ENCODE data around the gene NRSN2.

DNA sequence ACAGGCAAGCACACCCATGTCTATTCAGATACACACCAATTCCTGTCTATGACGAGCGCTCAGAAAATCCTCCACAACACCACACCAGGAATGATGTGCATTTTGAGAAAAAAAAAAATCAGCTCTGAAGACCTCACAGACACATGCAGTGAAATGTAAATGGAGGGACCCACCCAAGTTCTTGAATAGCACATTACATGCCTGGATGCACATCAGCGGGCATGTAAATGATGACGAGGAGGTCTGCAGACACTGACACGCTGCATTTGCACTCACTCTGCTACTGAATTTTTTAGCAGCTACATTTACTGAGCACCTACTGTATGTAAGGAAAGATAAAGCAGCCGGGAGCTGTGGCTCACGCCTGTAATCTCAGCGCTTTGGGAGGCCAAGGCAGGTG, 14.7 kb downstream of the NRSN2 start:
- no peak for TF ChIP-seq JUN (IDR thresholded peaks at IDR 0.05; ENCODE audit: borderline replicate concordance, insufficient read depth, insufficient read length, low read depth)
- TF ChIP-seq POLR2A (IDR thresholded peaks at IDR 0.05; ENCODE audit: low read depth, low read length): no peak
- TF ChIP-seq, protein P1, sequence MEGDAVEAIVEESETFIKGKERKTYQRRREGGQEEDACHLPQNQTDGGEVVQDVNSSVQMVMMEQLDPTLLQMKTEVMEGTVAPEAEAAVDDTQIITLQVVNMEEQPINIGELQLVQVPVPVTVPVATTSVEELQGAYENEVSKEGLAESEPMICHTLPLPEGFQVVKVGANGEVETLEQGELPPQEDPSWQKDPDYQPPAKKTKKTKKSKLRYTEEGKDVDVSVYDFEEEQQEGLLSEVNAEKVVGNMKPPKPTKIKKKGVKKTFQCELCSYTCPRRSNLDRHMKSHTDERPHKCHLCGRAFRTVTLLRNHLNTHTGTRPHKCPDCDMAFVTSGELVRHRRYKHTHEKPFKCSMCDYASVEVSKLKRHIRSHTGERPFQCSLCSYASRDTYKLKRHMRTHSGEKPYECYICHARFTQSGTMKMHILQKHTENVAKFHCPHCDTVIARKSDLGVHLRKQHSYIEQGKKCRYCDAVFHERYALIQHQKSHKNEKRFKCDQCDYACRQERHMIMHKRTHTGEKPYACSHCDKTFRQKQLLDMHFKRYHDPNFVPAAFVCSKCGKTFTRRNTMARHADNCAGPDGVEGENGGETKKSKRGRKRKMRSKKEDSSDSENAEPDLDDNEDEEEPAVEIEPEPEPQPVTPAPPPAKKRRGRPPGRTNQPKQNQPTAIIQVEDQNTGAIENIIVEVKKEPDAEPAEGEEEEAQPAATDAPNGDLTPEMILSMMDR (IDR thresholded peaks at IDR 0.05; ENCODE audit: extremely low read depth in 1 of 2, insufficient read depth in 1 of 2, low read depth in 1 of 2, low read length in 2 of 2): no peak
- no peak for TF ChIP-seq FOS (IDR thresholded peaks at IDR 0.05; ENCODE audit: borderline replicate concordance, insufficient read depth, low read length)
- no peak for TF ChIP-seq GATA2 (IDR thresholded peaks at IDR 0.05; ENCODE audit: insufficient read depth, insufficient read length, low read depth, low read length)
- no peak for TF ChIP-seq MYC (IDR thresholded peaks at IDR 0.05; ENCODE audit: low read depth, low read length)
- no peak for TF ChIP-seq EZH2 (IDR thresholded peaks at IDR 0.05; ENCODE audit: borderline replicate concordance, low read depth, low read length, severe bottlenecking)
- TF ChIP-seq POLR2AphosphoS5 (IDR thresholded peaks at IDR 0.05; ENCODE audit: insufficient read depth, low read depth, low read length): no peak
- no peak for TF ChIP-seq MAX (IDR thresholded peaks at IDR 0.05; ENCODE audit: insufficient read depth, insufficient read length)
